Nephron (organoid): ENCODE measurements around the gene DDX1.

Experiments
- H3K27ac Mint-ChIP-seq, 3 experiments: 2 replicates each; pipeline ENCODE4 v1.8.0; 2020; ENCODE audit warnings: mixed read lengths in 3 of 3, mild to moderate bottlenecking in 2 of 3, moderate library complexity in 1 of 3
- H3K27me3 Mint-ChIP-seq: 2 replicates; pipeline ENCODE4 v1.8.0; 2021; ENCODE audit warnings: low read depth, mild to moderate bottlenecking, moderate library complexity, mixed read lengths
- H3K36me3 Mint-ChIP-seq: 2 replicates; pipeline ENCODE4 v1.8.0; 2020; ENCODE audit warnings: low read depth, mixed read lengths
- H3K4me1 Mint-ChIP-seq: 2 replicates; pipeline ENCODE4 v1.8.0; 2020; ENCODE audit warnings: mixed read lengths
- H3K4me3 Mint-ChIP-seq, 3 experiments: 2 replicates each; pipeline ENCODE4 v1.8.0; 2020; ENCODE audit warnings: mild to moderate bottlenecking in 3 of 3, mixed read lengths in 3 of 3, moderate library complexity in 2 of 3
- H3K9me3 Mint-ChIP-seq: 2 replicates; pipeline ENCODE4 v1.8.0; 2020; ENCODE audit warnings: mixed read lengths
- TF ChIP-seq, protein P1 (sequence below), 3 experiments: fragments of 200-600 bp; sonication (generic); IDR thresholded peaks; one replicate each; pipeline ENCODE4 v1.5.0; 2021; ENCODE audit warnings: antibody characterized with exemption in 3 of 3; ENCODE audit not compliant: unreplicated experiment in 3 of 3

DDX1 gene

GRCh38 chr2:15614545-15615300 lies 23.1 kb downstream of the DDX1 start:
- H3K27ac Mint-ChIP-seq, result no peak overlapping the region
- H3K36me3 Mint-ChIP-seq, result peaks cover 53% of the 10 kb centered on the region
- H3K27me3 Mint-ChIP-seq, result no peaks in the 10 kb centered on the region
- H3K4me1 Mint-ChIP-seq, result no peaks in the 10 kb centered on the region
- H3K9me3 Mint-ChIP-seq, result peaks cover 6% of the 10 kb centered on the region
- TF ChIP-seq, protein P1, sequence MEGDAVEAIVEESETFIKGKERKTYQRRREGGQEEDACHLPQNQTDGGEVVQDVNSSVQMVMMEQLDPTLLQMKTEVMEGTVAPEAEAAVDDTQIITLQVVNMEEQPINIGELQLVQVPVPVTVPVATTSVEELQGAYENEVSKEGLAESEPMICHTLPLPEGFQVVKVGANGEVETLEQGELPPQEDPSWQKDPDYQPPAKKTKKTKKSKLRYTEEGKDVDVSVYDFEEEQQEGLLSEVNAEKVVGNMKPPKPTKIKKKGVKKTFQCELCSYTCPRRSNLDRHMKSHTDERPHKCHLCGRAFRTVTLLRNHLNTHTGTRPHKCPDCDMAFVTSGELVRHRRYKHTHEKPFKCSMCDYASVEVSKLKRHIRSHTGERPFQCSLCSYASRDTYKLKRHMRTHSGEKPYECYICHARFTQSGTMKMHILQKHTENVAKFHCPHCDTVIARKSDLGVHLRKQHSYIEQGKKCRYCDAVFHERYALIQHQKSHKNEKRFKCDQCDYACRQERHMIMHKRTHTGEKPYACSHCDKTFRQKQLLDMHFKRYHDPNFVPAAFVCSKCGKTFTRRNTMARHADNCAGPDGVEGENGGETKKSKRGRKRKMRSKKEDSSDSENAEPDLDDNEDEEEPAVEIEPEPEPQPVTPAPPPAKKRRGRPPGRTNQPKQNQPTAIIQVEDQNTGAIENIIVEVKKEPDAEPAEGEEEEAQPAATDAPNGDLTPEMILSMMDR (IDR thresholded peaks at IDR 0.05; ENCODE audit: unreplicated experiment in 3 of 3), result no peak
- no peak overlapping the region for H3K4me3 Mint-ChIP-seq

DNA sequence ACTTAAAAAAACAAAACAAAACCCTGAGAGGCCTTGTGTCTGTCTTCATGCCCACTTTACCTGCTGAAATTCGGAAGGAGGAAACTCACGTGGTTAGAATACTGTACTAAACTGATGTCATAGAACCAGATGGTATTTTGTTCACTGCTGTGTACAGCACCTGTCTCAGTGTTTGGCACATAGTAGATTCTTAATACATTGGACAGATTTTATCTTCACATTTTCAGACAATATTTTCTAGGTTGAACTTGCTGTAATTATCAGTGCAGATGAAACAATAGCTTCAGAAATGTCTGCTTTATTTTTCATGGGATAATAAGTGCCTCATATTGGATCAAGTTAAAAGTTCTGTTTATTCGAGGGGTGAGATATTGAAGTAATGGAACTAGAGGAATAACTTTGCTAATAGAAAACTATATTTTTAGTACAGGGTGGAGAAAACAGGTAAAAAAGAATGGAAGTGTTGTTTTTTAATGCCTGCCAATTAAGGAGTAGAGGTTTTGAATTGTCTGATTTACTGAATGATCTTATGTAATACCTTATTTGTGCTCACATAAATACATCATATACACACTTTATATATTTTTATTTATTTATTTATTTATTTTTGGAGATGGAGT lies 23.7 kb downstream of the DDX1 start:
- Mint-ChIP-seq H3K4me3 (no peak overlapping the region), H3K27ac (no peak overlapping the region), H3K4me1 (no peaks in the 10 kb centered on the region), H3K36me3 (peaks cover 51% of the 10 kb centered on the region), H3K9me3 (peaks cover 2% of the 10 kb centered on the region), H3K27me3 (no peaks in the 10 kb centered on the region)
- TF ChIP-seq, protein P1 (IDR thresholded peaks at IDR 0.05; ENCODE audit: unreplicated experiment in 3 of 3), result no peak

GRCh38 chr2:15616429-15616828 lies 24.8 kb downstream of the DDX1 start:
- Mint-ChIP-seq H3K4me1 (no peaks in the 10 kb centered on the region), H3K27me3 (no peaks in the 10 kb centered on the region), H3K4me3 (no peak overlapping the region), H3K27ac (no peak overlapping the region), H3K36me3 (peaks cover 52% of the 10 kb centered on the region), H3K9me3 (no peaks in the 10 kb centered on the region)
- TF ChIP-seq, protein P1 (IDR thresholded peaks at IDR 0.05; ENCODE audit: unreplicated experiment in 3 of 3), result no peak

- Mint-ChIP-seq H3K27me3 (no peaks in the 10 kb centered on the region), H3K36me3 (peaks cover 57% of the 10 kb centered on the region), H3K9me3 (no peaks in the 10 kb centered on the region), H3K27ac (no peak overlapping the region), H3K4me3 (no peak overlapping the region), H3K4me1 (no peaks in the 10 kb centered on the region)
- TF ChIP-seq, protein P1 (IDR thresholded peaks at IDR 0.05; ENCODE audit: unreplicated experiment in 3 of 3), result no peak
These were observed 25.4 kb downstream of the DDX1 start for GRCh38 chr2:15616850-15617777.

DNA sequence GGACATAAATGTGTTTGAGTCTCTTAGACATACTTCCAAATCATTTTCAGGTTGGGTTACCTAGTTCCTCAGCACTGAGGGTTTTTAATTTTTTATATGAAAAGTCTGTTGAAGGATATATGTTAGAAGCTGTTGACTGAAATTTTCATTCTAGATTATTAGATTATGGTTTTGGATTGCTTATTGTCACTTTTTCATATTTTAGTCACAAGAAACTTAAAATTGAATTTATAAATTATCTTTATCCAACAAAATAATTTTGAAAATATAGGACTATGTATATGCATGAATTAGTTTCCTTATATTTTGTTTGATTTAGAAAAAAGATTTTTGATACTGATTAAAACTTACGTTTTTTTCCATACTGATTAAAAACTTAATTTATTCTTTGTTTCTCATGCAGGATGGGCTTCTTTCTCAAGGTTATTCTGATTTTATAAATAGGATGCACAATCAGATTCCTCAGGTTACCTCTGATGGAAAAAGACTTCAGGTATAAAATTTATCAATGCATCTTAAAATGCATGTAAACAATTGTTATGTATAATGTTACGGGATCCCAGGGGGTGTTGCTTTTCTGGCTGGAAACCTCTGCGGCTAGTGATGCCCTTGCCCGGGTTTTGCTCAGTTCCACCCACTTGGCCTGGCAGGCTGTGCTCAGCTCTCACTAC lies 26.2 kb downstream of the DDX1 start:
- no peaks in the 10 kb centered on the region for H3K4me1 Mint-ChIP-seq
- H3K36me3 Mint-ChIP-seq, result peaks cover 63% of the 10 kb centered on the region
- no peak overlapping the region for H3K27ac Mint-ChIP-seq
- TF ChIP-seq, protein P1 (IDR thresholded peaks at IDR 0.05; ENCODE audit: unreplicated experiment in 3 of 3), result no peak
- H3K4me3 Mint-ChIP-seq, result no peak overlapping the region
- H3K27me3 Mint-ChIP-seq, result no peaks in the 10 kb centered on the region
- H3K9me3 Mint-ChIP-seq, result no peaks in the 10 kb centered on the region
